Measurements from ENCODE around the gene TBX10. TPM values are rescaled to one million over a fixed set of nuclear protein-coding genes. Genes with fewer than 3 reads are reported as not detected.

The TBX10 gene
- polyA plus RNA-seq, 1 of the 3 experiments (the other 2 are of a cell fraction) = not detected

- 50% methylated on average over 1 of the region's 1 CpG for WGBS (ENCODE audit: low lambda C conversion rate)
- CTCF ChIA-PET = interaction anchor here (0.7 to 2.5 kb wide), 5 partner anchors 9 to 32 kb away, joined by 3 to 10 read pairs (median 4); partner anchors contain the start of gene NUDT8
- POLR2A ChIA-PET = no interaction called here
These were observed 42.7 kb downstream of the TBX10 start for GRCh38 chr11:67596753-67597300.

DNA sequence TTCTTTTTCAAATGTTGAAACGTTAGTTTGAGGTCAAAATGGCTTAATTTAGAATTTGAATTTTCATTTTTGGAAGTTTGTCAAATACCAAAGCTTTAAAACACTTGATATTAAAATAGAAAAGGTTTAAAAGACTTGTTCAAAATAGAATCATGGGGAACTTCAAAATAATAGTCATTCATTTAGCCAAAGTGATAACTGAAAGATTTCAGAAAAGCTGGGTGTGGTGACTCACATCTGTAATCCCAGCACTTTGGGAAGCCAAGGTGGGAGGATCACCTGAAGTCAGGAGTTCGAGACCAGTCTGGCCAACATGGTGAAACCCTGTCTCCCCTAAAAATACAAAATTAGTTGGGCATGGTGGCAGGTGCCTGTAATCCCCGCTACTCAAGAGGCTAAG, 45.1 kb downstream of the TBX10 start:
- CTCF ChIA-PET = interaction anchor here (0.7 to 3.0 kb wide), 3 partner anchors 10 to 198 kb away, joined by 3 to 16 read pairs (median 10); partner anchors contain the start of gene GSTP1
- no peaks in the 10 kb centered on the region for H3K4me1 ChIP-seq (ENCODE audit: control insufficient read depth in 1 of 2, insufficient read depth in 2 of 2, low read depth in 1 of 2, low read length in 1 of 2)
- no peak for TF ChIP-seq NRF1 (IDR thresholded peaks at IDR 0.05; ENCODE audit: low read depth, low read length)
- TF ChIP-seq TEAD4 (IDR thresholded peaks at IDR 0.05; ENCODE audit: borderline replicate concordance, insufficient read depth) = no peak
- TF ChIP-seq RCOR1 (IDR thresholded peaks at IDR 0.05; ENCODE audit: low read length) = no peak
- TF ChIP-seq, protein P1, sequence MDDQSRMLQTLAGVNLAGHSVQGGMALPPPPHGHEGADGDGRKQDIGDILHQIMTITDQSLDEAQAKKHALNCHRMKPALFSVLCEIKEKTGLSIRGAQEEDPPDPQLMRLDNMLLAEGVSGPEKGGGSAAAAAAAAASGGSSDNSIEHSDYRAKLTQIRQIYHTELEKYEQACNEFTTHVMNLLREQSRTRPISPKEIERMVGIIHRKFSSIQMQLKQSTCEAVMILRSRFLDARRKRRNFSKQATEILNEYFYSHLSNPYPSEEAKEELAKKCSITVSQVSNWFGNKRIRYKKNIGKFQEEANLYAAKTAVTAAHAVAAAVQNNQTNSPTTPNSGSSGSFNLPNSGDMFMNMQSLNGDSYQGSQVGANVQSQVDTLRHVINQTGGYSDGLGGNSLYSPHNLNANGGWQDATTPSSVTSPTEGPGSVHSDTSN (IDR thresholded peaks at IDR 0.05) = no peak
- TF ChIP-seq FOSL2 (IDR thresholded peaks at IDR 0.05; ENCODE audit: borderline replicate concordance, low read depth) = no peak
- TF ChIP-seq GABPA (IDR thresholded peaks at IDR 0.05; ENCODE audit: low read depth) = no peak
- TF ChIP-seq RAD21 (IDR thresholded peaks at IDR 0.05; ENCODE audit: low read length) = no peak
- no peak for TF ChIP-seq EP300 (IDR thresholded peaks at IDR 0.05; ENCODE audit: borderline replicate concordance in 1 of 2, low read depth in 1 of 2, low read length in 1 of 2)
- no peak for TF ChIP-seq GATA2 (CRISPR knock-in tag; IDR thresholded peaks at IDR 0.05)
- no peak for TF ChIP-seq POLR2AphosphoS5 (IDR thresholded peaks at IDR 0.05; ENCODE audit: low read depth, low read length)
- TF ChIP-seq, protein P2, sequence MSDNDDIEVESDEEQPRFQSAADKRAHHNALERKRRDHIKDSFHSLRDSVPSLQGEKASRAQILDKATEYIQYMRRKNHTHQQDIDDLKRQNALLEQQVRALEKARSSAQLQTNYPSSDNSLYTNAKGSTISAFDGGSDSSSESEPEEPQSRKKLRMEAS (IDR thresholded peaks at IDR 0.05; ENCODE audit: low read depth) = no peak

More at GRCh38 chr11:67596753-67597300, 42.7 kb downstream of the TBX10 start:
- DNase-seq = no peak
- no peak overlapping the region for H2AFZ ChIP-seq (ENCODE audit: low read depth)
- H3K27ac ChIP-seq (ENCODE audit: low read depth in 2 of 2, low read length in 1 of 2) = no peak overlapping the region
- no peaks in the 10 kb centered on the region for H3F3A ChIP-seq (replicated peaks; ENCODE audit: insufficient read depth)
- H3K4me2 ChIP-seq = no peak overlapping the region
- H3K79me2 ChIP-seq (ENCODE audit: insufficient read depth) = no peaks in the 10 kb centered on the region
- no peaks in the 10 kb centered on the region for H3K9me3 ChIP-seq
- H3K36me3 ChIP-seq (replicated peaks in 1 of 2; ENCODE audit: control insufficient read depth in 1 of 2, insufficient read depth in 2 of 2, low read length in 1 of 2) = no peaks in the 10 kb centered on the region
- H3K9me2 ChIP-seq = no peaks in the 10 kb centered on the region
- no peak overlapping the region for H3K9ac ChIP-seq
- H4K20me1 ChIP-seq (ENCODE audit: insufficient read depth) = no peaks in the 10 kb centered on the region
- H3K4me3 ChIP-seq (ENCODE audit: low read depth in 2 of 2, low read length in 1 of 2) = no peak overlapping the region
- no peaks in the 10 kb centered on the region for H3K4me1 ChIP-seq (ENCODE audit: control insufficient read depth in 1 of 2, insufficient read depth in 2 of 2, low read depth in 1 of 2, low read length in 1 of 2)
- no peaks in the 10 kb centered on the region; the same call in 1 of the 2 replicates for H3K27me3 ChIP-seq (ENCODE audit: insufficient read depth)
- TF ChIP-seq YY1 (IDR thresholded peaks at IDR 0.05; ENCODE audit: low read depth) (no peak), FOXJ3 (CRISPR knock-in tag; IDR thresholded peaks at IDR 0.05) (no peak), REST (IDR thresholded peaks at IDR 0.05; ENCODE audit: low read depth, low read length) (no peak), ELF1 (IDR thresholded peaks at IDR 0.05) (no peak), USF1 (IDR thresholded peaks at IDR 0.05; ENCODE audit: borderline replicate concordance, low read depth) (no peak), CHD2 (IDR thresholded peaks at IDR 0.05; ENCODE audit: low read length, partially characterized antibody) (no peak), MXI1 (IDR thresholded peaks at IDR 0.05; ENCODE audit: low read depth, low read length) (no peak), EP300 (IDR thresholded peaks at IDR 0.05; ENCODE audit: borderline replicate concordance in 1 of 2, low read depth in 1 of 2, low read length in 1 of 2) (no peak), GATA2 (CRISPR knock-in tag; IDR thresholded peaks at IDR 0.05) (no peak), SMC3 (IDR thresholded peaks at IDR 0.05; ENCODE audit: low read depth, low read length) (no peak), RCOR1 (IDR thresholded peaks at IDR 0.05; ENCODE audit: low read length) (no peak)

More for the DNA sequence above, 45.1 kb downstream of the TBX10 start:
- WGBS (ENCODE audit: low lambda C conversion rate) = 51% methylated on average over 3 of the region's 3 CpGs
- no peaks in the 10 kb centered on the region for H3K9me2 ChIP-seq
- no peaks in the 10 kb centered on the region for H3K9me3 ChIP-seq
- POLR2A ChIA-PET = no interaction called here
- H3F3A ChIP-seq (replicated peaks; ENCODE audit: insufficient read depth) = peaks cover under 1% of the 10 kb centered on the region
- H3K27ac ChIP-seq (ENCODE audit: low read depth in 2 of 2, low read length in 1 of 2) = no peak overlapping the region
- no peaks in the 10 kb centered on the region for H3K36me3 ChIP-seq (replicated peaks in 1 of 2; ENCODE audit: control insufficient read depth in 1 of 2, insufficient read depth in 2 of 2, low read length in 1 of 2)
- no peak overlapping the region for H3K4me3 ChIP-seq (ENCODE audit: low read depth in 2 of 2, low read length in 1 of 2)
- no peaks in the 10 kb centered on the region; the same call in 1 of the 2 replicates for H3K27me3 ChIP-seq (ENCODE audit: insufficient read depth)
- H2AFZ ChIP-seq (ENCODE audit: low read depth) = no peak overlapping the region
- H3K4me2 ChIP-seq = no peak overlapping the region
- DNase-seq = no peak
- H4K20me1 ChIP-seq (ENCODE audit: insufficient read depth) = no peaks in the 10 kb centered on the region
- H3K79me2 ChIP-seq (ENCODE audit: insufficient read depth) = no peaks in the 10 kb centered on the region
- H3K9ac ChIP-seq = no peak overlapping the region
